IPS-NIHi7 (cell line): ENCODE measurements around the gene ICAM4.

Experiments
- DNase-seq: peaks from one replicate; pipeline ENCODE4 v3.0.0; 2012; ENCODE audit warnings: mixed read lengths; ENCODE audit errors: extremely low spot score

Gene ICAM4

GRCh38 chr19:10290876-10291553 lies 4.3 kb downstream of the ICAM4 start:
- peak; percentile 44 for DNase-seq

- DNase-seq, result no peak
Measured at GRCh38 chr19:10291554-10292205, 4.9 kb downstream of the ICAM4 start.

- DNase-seq, result peak; percentile 86
Measured at GRCh38 chr19:10292206-10292788, 5.5 kb downstream of the ICAM4 start.

- DNase-seq, result no peak
Measured at GRCh38 chr19:10292789-10293636, 6.3 kb downstream of the ICAM4 start.

- no peak for DNase-seq
Measured at GRCh38 chr19:10293637-10294367, 7.0 kb downstream of the ICAM4 start.

- DNase-seq, result peak; percentile 61
Measured at GRCh38 chr19:10294368-10294697, 7.6 kb downstream of the ICAM4 start.

- DNase-seq, result no peak
Measured at GRCh38 chr19:10295305-10295846, 8.6 kb downstream of the ICAM4 start.

- peak; percentile 61 for DNase-seq
Measured at GRCh38 chr19:10295847-10296591, 9.3 kb downstream of the ICAM4 start.

GRCh38 chr19:10299545-10300458 lies 13.0 kb downstream of the ICAM4 start:
- no peak for DNase-seq

- DNase-seq, result no peak
Measured at GRCh38 chr19:10305139-10305806, 18.5 kb downstream of the ICAM4 start.

- no peak for DNase-seq
Measured at GRCh38 chr19:10306327-10306726, 19.6 kb downstream of the ICAM4 start.

- no peak for DNase-seq
Measured at GRCh38 chr19:10309423-10309822, 22.7 kb downstream of the ICAM4 start, which contains the start of gene ZGLP1. Gene ZGLP1 (minus strand): TSS chr19:10309815.

GRCh38 chr19:10315335-10316214 lies 28.8 kb downstream of the ICAM4 start, which contains the start of gene FDX2:
Gene FDX2 (minus strand): TSS chr19:10316015. CDS start chr19:10315996, 19 bp downstream.
- peak; percentile 95 for DNase-seq

GRCh38 chr19:10316229-10317044 lies 29.7 kb downstream of the ICAM4 start:
- no peak for DNase-seq

GRCh38 chr19:10317045-10317856 lies 30.5 kb downstream of the ICAM4 start:
- DNase-seq, result no peak

GRCh38 chr19:10317857-10318462 lies 31.2 kb downstream of the ICAM4 start:
- DNase-seq, result no peak
